Astrocyte of the cerebellum (primary cell): ENCODE results near the gene GTF3C1.

Source experiments
- DNase-seq: peaks from one replicate; pipeline ENCODE4 v3.0.0-alpha.2; 2011; ENCODE audit warnings: low read depth
- H3K4me3 ChIP-seq: 2 replicates; pipeline ENCODE4 v1.5.1; 2011; ENCODE audit warnings: mild to moderate bottlenecking, low read depth, low read length, moderate library complexity
- CTCF ChIP-seq: IDR thresholded peaks from 2 replicates; pipeline ENCODE4 v1.5.1; 2012; ENCODE audit warnings: low read length, low read depth, moderate library complexity, mild to moderate bottlenecking; ENCODE audit errors: missing control alignments
- in situ Hi-C: cut with HindIII; loops from 2 replicates; pipeline ENCODE4 v1.10.0; 2017; ENCODE audit warnings: low sequenced_read_pairs

GTF3C1 gene

GRCh38 chr16:27481282-27481934, 68.3 kb downstream of the GTF3C1 start:
- no peak for TF ChIP-seq CTCF
- no peak overlapping the region for H3K4me3 ChIP-seq
- DNase-seq = no peak
- in situ Hi-C loops = no loop called here

- in situ Hi-C loops = no loop called here
- TF ChIP-seq CTCF = no peak
- no peak overlapping the region for H3K4me3 ChIP-seq
- no peak for DNase-seq
These were observed 69.0 kb downstream of the GTF3C1 start for GRCh38 chr16:27480761-27481160.

GRCh38 chr16:27476240-27476639, 73.5 kb downstream of the GTF3C1 start:
- in situ Hi-C loops = no loop called here
- no peak overlapping the region for H3K4me3 ChIP-seq
- no peak for DNase-seq
- no peak for TF ChIP-seq CTCF

- H3K4me3 ChIP-seq = no peak overlapping the region
- TF ChIP-seq CTCF = no peak
- peak; percentile 89 for DNase-seq
- in situ Hi-C loops = no loop called here
These were observed 74.2 kb downstream of the GTF3C1 start for GRCh38 chr16:27475561-27475960.

- no peak for DNase-seq
- no peak for TF ChIP-seq CTCF
- in situ Hi-C loops = no loop called here
- H3K4me3 ChIP-seq = no peak overlapping the region
These were observed 74.8 kb downstream of the GTF3C1 start for GRCh38 chr16:27474921-27475320.

- in situ Hi-C loops = no loop called here
- no peak for DNase-seq
- no peak overlapping the region for H3K4me3 ChIP-seq
- no peak for TF ChIP-seq CTCF
These were observed 75.7 kb downstream of the GTF3C1 start for GRCh38 chr16:27474041-27474440.
